ENCODE measurements around the gene FBXL17.
A peak's percentile ranks its signal among the peaks of the same experiment; 100 is the strongest.

Gene FBXL17

DNA sequence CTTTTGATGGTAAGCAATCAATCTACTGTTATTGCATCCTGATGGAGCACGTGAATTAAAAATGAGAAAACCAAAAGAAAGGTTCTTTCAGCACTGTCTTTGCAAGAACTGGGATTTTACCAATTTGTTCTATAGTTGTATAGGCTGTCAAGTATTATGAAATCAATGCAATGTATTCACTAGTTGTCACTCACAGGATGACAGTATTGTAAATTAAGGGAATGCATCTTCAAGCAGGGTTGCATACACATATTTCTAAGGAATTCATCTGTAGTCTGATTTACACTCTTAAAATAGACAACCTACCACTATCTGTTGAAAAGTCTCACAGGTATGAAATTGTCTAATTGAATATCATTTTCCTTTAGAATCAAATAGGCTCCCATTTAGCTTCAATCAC is 252.8 kb downstream of the FBXL17 start:
- no peaks in the 10 kb centered on the region for H3K27me3 ChIP-seq (ENCODE audit: low read depth)
- no peaks in the 10 kb centered on the region for H3K9me3 ChIP-seq
- H3K4me3 ChIP-seq: no peak overlapping the region
- in situ Hi-C loops (cut with MboI; ENCODE audit: low sequenced_read_pairs): no loop called here
- no peaks in the 10 kb centered on the region for H3K36me3 ChIP-seq (replicated peaks)
- DNase-seq (ENCODE audit: low spot score in 2 of 2): no peak
- peaks cover 7% of the 10 kb centered on the region for H3K4me1 ChIP-seq

GRCh38 chr5:108125771-108126511 is 256.0 kb downstream of the FBXL17 start:
- no peak for DNase-seq (ENCODE audit: low spot score in 2 of 2)
- Histone ChIP-seq H3K4me1 (peaks cover 26% of the 10 kb centered on the region), H3K36me3 (replicated peaks) (no peaks in the 10 kb centered on the region), H3K27me3 (ENCODE audit: low read depth) (no peaks in the 10 kb centered on the region), H3K9me3 (no peaks in the 10 kb centered on the region), H3K4me3 (no peak overlapping the region)
- in situ Hi-C loops (cut with MboI; ENCODE audit: low sequenced_read_pairs): no loop called here

- no peaks in the 10 kb centered on the region for H3K9me3 ChIP-seq
- in situ Hi-C loops (cut with MboI; ENCODE audit: low sequenced_read_pairs): no loop called here
- H3K36me3 ChIP-seq (replicated peaks): no peaks in the 10 kb centered on the region
- H3K4me3 ChIP-seq: no peak overlapping the region
- H3K27me3 ChIP-seq (ENCODE audit: low read depth): no peaks in the 10 kb centered on the region
- H3K4me1 ChIP-seq: peaks cover 26% of the 10 kb centered on the region
- no peak for DNase-seq (ENCODE audit: low spot score in 2 of 2)
Observed at GRCh38 chr5:108124596-108124995, 257.3 kb downstream of the FBXL17 start.

DNA sequence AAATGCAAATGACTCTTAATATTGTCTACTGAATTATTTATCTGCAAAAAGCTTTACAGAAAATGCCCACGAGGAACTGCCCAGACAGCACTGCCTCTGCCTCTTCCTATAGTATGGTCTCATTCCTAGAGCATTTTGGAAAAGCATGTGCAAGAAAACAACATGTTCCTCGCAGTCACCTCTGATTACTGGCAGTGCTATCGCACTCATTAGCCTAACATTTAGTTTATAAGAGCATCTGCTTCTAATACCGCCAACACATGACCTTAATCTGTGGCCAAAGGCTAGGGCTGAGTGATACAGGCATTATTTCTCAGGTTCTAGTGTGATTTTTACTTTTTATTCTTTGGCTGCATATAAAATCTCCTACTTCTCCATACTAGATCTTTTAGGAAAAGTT is 259.2 kb downstream of the FBXL17 start:
- no peaks in the 10 kb centered on the region for H3K27me3 ChIP-seq (ENCODE audit: low read depth)
- no peak overlapping the region for H3K4me3 ChIP-seq
- H3K36me3 ChIP-seq (replicated peaks): no peaks in the 10 kb centered on the region
- DNase-seq (ENCODE audit: low spot score in 2 of 2): no peak
- peaks cover 26% of the 10 kb centered on the region for H3K4me1 ChIP-seq
- H3K9me3 ChIP-seq: no peaks in the 10 kb centered on the region
- in situ Hi-C loops (cut with MboI; ENCODE audit: low sequenced_read_pairs): no loop called here

- Histone ChIP-seq H3K36me3 (replicated peaks) (no peaks in the 10 kb centered on the region), H3K4me3 (no peak overlapping the region), H3K9me3 (no peaks in the 10 kb centered on the region), H3K27me3 (ENCODE audit: low read depth) (no peaks in the 10 kb centered on the region), H3K4me1 (peaks cover 23% of the 10 kb centered on the region)
- in situ Hi-C loops (cut with MboI; ENCODE audit: low sequenced_read_pairs): no loop called here
- DNase-seq (ENCODE audit: low spot score in 2 of 2): no peak
Observed at GRCh38 chr5:108118813-108119514, 262.9 kb downstream of the FBXL17 start.

GRCh38 chr5:108115673-108116072 is 266.2 kb downstream of the FBXL17 start:
- Histone ChIP-seq H3K27me3 (ENCODE audit: low read depth) (no peaks in the 10 kb centered on the region), H3K36me3 (replicated peaks) (no peaks in the 10 kb centered on the region), H3K4me3 (no peak overlapping the region), H3K9me3 (no peaks in the 10 kb centered on the region), H3K4me1 (peaks cover 30% of the 10 kb centered on the region)
- DNase-seq (ENCODE audit: low spot score in 2 of 2): no peak
- in situ Hi-C loops (cut with MboI; ENCODE audit: low sequenced_read_pairs): no loop called here

DNA sequence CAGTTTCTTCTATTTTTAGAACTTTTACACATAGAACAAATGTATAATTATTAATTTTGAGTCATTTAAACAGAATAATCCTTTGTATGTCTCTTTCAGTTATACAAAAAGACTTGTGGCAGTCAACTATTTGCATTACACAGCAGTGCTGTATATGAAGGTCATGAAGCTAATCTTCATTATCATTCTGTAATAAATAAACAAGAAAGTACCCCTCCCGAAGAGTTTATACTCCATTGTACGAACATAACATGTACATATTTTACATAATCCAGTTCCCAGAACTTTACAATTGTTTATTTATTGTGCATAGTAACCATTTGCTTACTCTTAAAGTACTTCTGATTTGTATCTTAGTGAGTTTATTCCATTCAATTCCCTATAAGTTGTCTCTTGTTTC is 267.9 kb downstream of the FBXL17 start:
- in situ Hi-C loops (cut with MboI; ENCODE audit: low sequenced_read_pairs): no loop called here
- Histone ChIP-seq H3K36me3 (replicated peaks) (no peaks in the 10 kb centered on the region), H3K4me3 (no peak overlapping the region), H3K4me1 (peaks cover 31% of the 10 kb centered on the region), H3K9me3 (no peaks in the 10 kb centered on the region), H3K27me3 (ENCODE audit: low read depth) (no peaks in the 10 kb centered on the region)
- peak in 1 of 2 experiments; percentile 72 for DNase-seq (ENCODE audit: low spot score in 2 of 2)

DNA sequence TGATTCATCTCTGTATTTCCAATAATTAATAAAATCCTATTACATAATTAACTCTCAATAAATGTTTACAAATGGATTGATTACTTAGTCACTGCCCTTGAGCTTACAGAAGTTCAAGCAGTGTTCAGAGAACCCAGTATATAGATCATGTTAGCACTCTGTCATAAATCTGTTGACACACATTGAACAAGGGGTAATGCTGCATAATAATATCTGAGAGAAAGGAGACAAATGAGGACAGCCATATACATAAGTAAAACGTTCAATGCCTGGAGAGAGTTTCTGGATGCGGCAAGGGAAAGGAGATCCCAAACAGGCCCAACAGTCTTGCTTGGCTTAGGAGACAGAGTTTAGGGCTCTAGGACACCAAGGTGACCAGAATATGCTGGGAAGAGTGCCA is 270.2 kb downstream of the FBXL17 start:
- no peaks in the 10 kb centered on the region for H3K36me3 ChIP-seq (replicated peaks)
- H3K27me3 ChIP-seq (ENCODE audit: low read depth): no peaks in the 10 kb centered on the region
- no peak overlapping the region for H3K4me3 ChIP-seq
- peaks cover 31% of the 10 kb centered on the region for H3K4me1 ChIP-seq
- H3K9me3 ChIP-seq: no peaks in the 10 kb centered on the region
- in situ Hi-C loops (cut with MboI; ENCODE audit: low sequenced_read_pairs): no loop called here
- DNase-seq (ENCODE audit: low spot score in 2 of 2): peak; percentile 53 to 85

- no peak for DNase-seq (ENCODE audit: low spot score in 2 of 2)
- no peaks in the 10 kb centered on the region for H3K9me3 ChIP-seq
- H3K36me3 ChIP-seq (replicated peaks): no peaks in the 10 kb centered on the region
- H3K4me3 ChIP-seq: no peak overlapping the region
- H3K27me3 ChIP-seq (ENCODE audit: low read depth): no peaks in the 10 kb centered on the region
- H3K4me1 ChIP-seq: peaks cover 26% of the 10 kb centered on the region
- in situ Hi-C loops (cut with MboI; ENCODE audit: low sequenced_read_pairs): no loop called here
Observed at GRCh38 chr5:108109059-108109458, 272.8 kb downstream of the FBXL17 start.

DNA sequence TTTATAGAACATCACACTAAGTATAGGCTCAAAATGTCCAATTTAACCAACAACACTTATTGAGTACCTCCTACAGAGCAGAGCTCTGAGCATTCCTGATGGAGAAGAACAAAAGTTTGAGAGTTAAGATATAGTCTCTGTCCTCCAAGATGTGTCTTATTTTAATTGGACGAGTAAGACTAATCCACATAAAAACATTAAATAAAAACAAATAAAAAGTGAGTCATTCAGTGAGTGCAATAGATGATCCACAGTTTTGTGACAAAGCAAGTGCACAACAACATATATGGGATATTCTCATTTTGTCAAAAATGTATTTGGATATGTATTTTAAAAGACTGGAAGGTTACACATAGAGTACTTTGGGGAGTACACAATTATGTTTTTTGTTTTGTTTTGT is 277.4 kb downstream of the FBXL17 start:
- DNase-seq (ENCODE audit: low spot score in 2 of 2): no peak
- no peaks in the 10 kb centered on the region for H3K27me3 ChIP-seq (ENCODE audit: low read depth)
- no peak overlapping the region for H3K4me3 ChIP-seq
- peaks cover 16% of the 10 kb centered on the region for H3K4me1 ChIP-seq
- in situ Hi-C loops (cut with MboI; ENCODE audit: low sequenced_read_pairs): no loop called here
- H3K9me3 ChIP-seq: no peaks in the 10 kb centered on the region
- H3K36me3 ChIP-seq (replicated peaks): no peaks in the 10 kb centered on the region

- no peak overlapping the region for H3K4me3 ChIP-seq
- no peaks in the 10 kb centered on the region for H3K9me3 ChIP-seq
- no peaks in the 10 kb centered on the region for H3K36me3 ChIP-seq (replicated peaks)
- H3K27me3 ChIP-seq (ENCODE audit: low read depth): no peaks in the 10 kb centered on the region
- no peak for DNase-seq (ENCODE audit: low spot score in 2 of 2)
- peaks cover 16% of the 10 kb centered on the region for H3K4me1 ChIP-seq
- in situ Hi-C loops (cut with MboI; ENCODE audit: low sequenced_read_pairs): no loop called here
Observed at GRCh38 chr5:108102463-108102862, 279.4 kb downstream of the FBXL17 start.

DNA sequence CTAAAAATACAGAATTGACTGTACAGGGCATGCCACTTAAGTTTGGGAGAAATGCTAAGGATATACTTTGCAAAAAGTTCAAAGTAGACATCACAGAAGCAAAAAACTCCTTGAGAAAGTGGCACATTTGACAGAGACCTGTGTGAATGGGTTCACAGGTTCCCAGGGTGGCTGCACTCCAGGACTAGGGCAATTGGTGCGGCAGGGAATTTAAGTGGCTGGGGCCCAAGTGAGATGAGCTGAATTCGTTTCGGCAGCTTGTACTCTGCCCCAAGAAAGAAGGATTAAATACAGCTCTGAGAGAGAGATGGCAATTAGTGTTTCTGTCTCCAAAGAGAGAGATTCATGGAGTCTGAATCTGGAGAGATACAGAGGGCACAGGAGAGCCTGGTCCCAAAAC is 280.1 kb downstream of the FBXL17 start:
- peaks cover 16% of the 10 kb centered on the region for H3K4me1 ChIP-seq
- no peak for DNase-seq (ENCODE audit: low spot score in 2 of 2)
- H3K36me3 ChIP-seq (replicated peaks): no peaks in the 10 kb centered on the region
- H3K4me3 ChIP-seq: no peak overlapping the region
- in situ Hi-C loops (cut with MboI; ENCODE audit: low sequenced_read_pairs): no loop called here
- H3K9me3 ChIP-seq: no peaks in the 10 kb centered on the region
- no peaks in the 10 kb centered on the region for H3K27me3 ChIP-seq (ENCODE audit: low read depth)

- H3K36me3 ChIP-seq (replicated peaks): no peaks in the 10 kb centered on the region
- in situ Hi-C loops (cut with MboI; ENCODE audit: low sequenced_read_pairs): no loop called here
- no peak for DNase-seq (ENCODE audit: low spot score in 2 of 2)
- peaks cover 16% of the 10 kb centered on the region for H3K4me1 ChIP-seq
- no peaks in the 10 kb centered on the region for H3K27me3 ChIP-seq (ENCODE audit: low read depth)
- no peak overlapping the region for H3K4me3 ChIP-seq
- H3K9me3 ChIP-seq: no peaks in the 10 kb centered on the region
Observed at GRCh38 chr5:108101130-108101529, 280.8 kb downstream of the FBXL17 start.

- Histone ChIP-seq H3K36me3 (replicated peaks) (no peaks in the 10 kb centered on the region), H3K4me3 (no peak overlapping the region), H3K27me3 (ENCODE audit: low read depth) (no peaks in the 10 kb centered on the region), H3K4me1 (peaks cover 19% of the 10 kb centered on the region), H3K9me3 (no peaks in the 10 kb centered on the region)
- in situ Hi-C loops (cut with MboI; ENCODE audit: low sequenced_read_pairs): loop anchor here (25.0 kb wide), 1 partner anchor 407 kb away; no protein-coding TSS in a partner anchor
- no peak for DNase-seq (ENCODE audit: low spot score in 2 of 2)
Observed at GRCh38 chr5:108094800-108095199, 287.1 kb downstream of the FBXL17 start.
